Stimulated activated CD4-positive, alpha-beta T cell treated with anti-CD3 and anti-CD28 coated beads, Interleukin-2, amount 100 ng/mL, for 48 hours (primary cell): ENCODE results near the gene DRC3.
"Not testable (repeated sequence)": the region's sequence is repeated elsewhere in the genome, so short reads cannot be mapped to it uniquely, and the experiment has no call there.

Source experiments
- DNase-seq, 2 donors: peaks; one replicate each; pipeline ENCODE4 v3.0.0-alpha.2; 2020

The DRC3 gene

GRCh38 chr17:17995887-17996286, 23.2 kb downstream of the DRC3 start:
- DNase-seq: not testable (repeated sequence)

GRCh38 chr17:17998934-17999333, 26.3 kb downstream of the DRC3 start:
- DNase-seq: no peak

- no peak for DNase-seq
These were observed 26.8 kb downstream of the DRC3 start for GRCh38 chr17:17999364-18000029.

- DNase-seq: no peak
These were observed 27.4 kb downstream of the DRC3 start for GRCh38 chr17:18000030-18000408.

- DNase-seq: no peak
These were observed 29.5 kb downstream of the DRC3 start for GRCh38 chr17:18002171-18002570.

GRCh38 chr17:18004345-18004744, 31.7 kb downstream of the DRC3 start:
- DNase-seq: no peak

- DNase-seq: no peak
These were observed 32.2 kb downstream of the DRC3 start for GRCh38 chr17:18004884-18005305.

GRCh38 chr17:18005496-18005895, 32.8 kb downstream of the DRC3 start:
- DNase-seq: no peak

GRCh38 chr17:18006495-18007239, 34.0 kb downstream of the DRC3 start:
- DNase-seq: no peak

GRCh38 chr17:18008496-18009268, 36.0 kb downstream of the DRC3 start:
- no peak for DNase-seq

GRCh38 chr17:18009609-18010420, 37.2 kb downstream of the DRC3 start:
- DNase-seq: no peak

- no peak for DNase-seq
These were observed 38.6 kb downstream of the DRC3 start for GRCh38 chr17:18011286-18011685.

- no peak for DNase-seq
These were observed 41.3 kb downstream of the DRC3 start for GRCh38 chr17:18014006-18014405.

GRCh38 chr17:18015593-18015992, 42.9 kb downstream of the DRC3 start:
- no peak for DNase-seq

GRCh38 chr17:18016426-18016825, 43.8 kb downstream of the DRC3 start:
- DNase-seq: no peak

- DNase-seq: no peak
These were observed 45.3 kb downstream of the DRC3 start for GRCh38 chr17:18017958-18018357.

GRCh38 chr17:18018411-18018921, 45.8 kb downstream of the DRC3 start:
- no peak for DNase-seq

- DNase-seq: no peak
These were observed 47.1 kb downstream of the DRC3 start for GRCh38 chr17:18019838-18020154.

GRCh38 chr17:18020971-18021370, 48.3 kb downstream of the DRC3 start:
- DNase-seq: no peak

GRCh38 chr17:18021372-18021771, 48.7 kb downstream of the DRC3 start:
- DNase-seq: no peak

- DNase-seq: peak in 1 of 2 donors; percentile 29
These were observed 52.7 kb downstream of the DRC3 start for GRCh38 chr17:18025241-18025944.
